ENCODE measurements around the gene CSMD2. TPM values are rescaled to one million over a fixed set of nuclear protein-coding genes. Genes with fewer than 3 reads are reported as not detected.
A peak's percentile ranks its signal among the peaks of the same experiment; 100 is the strongest.

CSMD2 gene
- polyA plus RNA-seq, 4 donors = under 0.01 to 0.54 (median 0.09) TPM

GRCh38 chr1:34128186-34128889, 36.7 kb downstream of the CSMD2 start:
- Histone ChIP-seq H3K27me3 (ENCODE audit: control insufficient read depth in 3 of 3, insufficient read depth in 3 of 3, low read length in 3 of 3) (peaks cover 0 to 2% (median 0%) of the 10 kb centered on the region in 3 donors), H3K9me3 (ENCODE audit: control insufficient read depth in 2 of 2, insufficient read depth in 1 of 2, low read depth in 1 of 2, low read length in 1 of 2) (no peaks in the 10 kb centered on the region), H3K36me3 (ENCODE audit: control insufficient read depth in 3 of 3, insufficient read depth in 2 of 3, low read depth in 1 of 3, low read length in 3 of 3) (no peaks in the 10 kb centered on the region), H3K27ac (ENCODE audit: low read depth in 1 of 3, low read length in 2 of 3) (no peak overlapping the region), H3K4me3 (ENCODE audit: low read depth in 1 of 3, low read length in 3 of 3) (no peak overlapping the region), H3K4me1 (ENCODE audit: control insufficient read depth in 3 of 3, insufficient read depth in 2 of 3, low read depth in 1 of 3, low read length in 2 of 3) (no peaks in the 10 kb centered on the region)
- WGBS, 3 donors = 81 to 88% (median 83%) methylated on average over 13 of the region's 13 CpGs
- FAIRE-seq = no peak
- DNase-seq = no peak

GRCh38 chr1:34127006-34128000, 37.7 kb downstream of the CSMD2 start:
- DNase-seq (no peak), FAIRE-seq (no peak)
- 72 to 76% (median 74%) methylated on average over 15 of the region's 15 CpGs for WGBS, 3 donors
- H3K36me3 ChIP-seq (ENCODE audit: control insufficient read depth in 3 of 3, insufficient read depth in 2 of 3, low read depth in 1 of 3, low read length in 3 of 3) = no peaks in the 10 kb centered on the region
- no peaks in the 10 kb centered on the region for H3K9me3 ChIP-seq (ENCODE audit: control insufficient read depth in 2 of 2, insufficient read depth in 1 of 2, low read depth in 1 of 2, low read length in 1 of 2)
- H3K27me3 ChIP-seq (ENCODE audit: control insufficient read depth in 3 of 3, insufficient read depth in 3 of 3, low read length in 3 of 3) = peaks cover 0 to 2% (median 0%) of the 10 kb centered on the region in 3 donors
- H3K27ac ChIP-seq (ENCODE audit: low read depth in 1 of 3, low read length in 2 of 3) = no peak overlapping the region
- H3K4me3 ChIP-seq (ENCODE audit: low read depth in 1 of 3, low read length in 3 of 3) = no peak overlapping the region
- H3K4me1 ChIP-seq (ENCODE audit: control insufficient read depth in 3 of 3, insufficient read depth in 2 of 3, low read depth in 1 of 3, low read length in 2 of 3) = no peaks in the 10 kb centered on the region

GRCh38 chr1:34126486-34126885, 38.5 kb downstream of the CSMD2 start:
- no peak overlapping the region for H3K4me3 ChIP-seq (ENCODE audit: low read depth in 1 of 3, low read length in 3 of 3)
- H3K9me3 ChIP-seq (ENCODE audit: control insufficient read depth in 2 of 2, insufficient read depth in 1 of 2, low read depth in 1 of 2, low read length in 1 of 2) = no peaks in the 10 kb centered on the region
- no peaks in the 10 kb centered on the region for H3K36me3 ChIP-seq (ENCODE audit: control insufficient read depth in 3 of 3, insufficient read depth in 2 of 3, low read depth in 1 of 3, low read length in 3 of 3)
- H3K27ac ChIP-seq (ENCODE audit: low read depth in 1 of 3, low read length in 2 of 3) = no peak overlapping the region
- H3K4me1 ChIP-seq (ENCODE audit: control insufficient read depth in 3 of 3, insufficient read depth in 2 of 3, low read depth in 1 of 3, low read length in 2 of 3) = no peaks in the 10 kb centered on the region
- peaks cover 0 to 2% (median 0%) of the 10 kb centered on the region in 3 donors for H3K27me3 ChIP-seq (ENCODE audit: control insufficient read depth in 3 of 3, insufficient read depth in 3 of 3, low read length in 3 of 3)
- FAIRE-seq (no peak), DNase-seq (no peak)
- WGBS, 3 donors = 50 to 67% (median 66%) methylated on average over 6 of the region's 6 CpGs

GRCh38 chr1:34125721-34126380, 39.2 kb downstream of the CSMD2 start:
- 75 to 80% (median 79%) methylated on average over 5 of the region's 5 CpGs for WGBS, 3 donors

GRCh38 chr1:34122080-34122932, 42.7 kb downstream of the CSMD2 start:
- Histone ChIP-seq H3K4me3 (ENCODE audit: low read depth in 1 of 3, low read length in 3 of 3) (no peak overlapping the region), H3K36me3 (ENCODE audit: control insufficient read depth in 3 of 3, insufficient read depth in 2 of 3, low read depth in 1 of 3, low read length in 3 of 3) (no peaks in the 10 kb centered on the region), H3K27ac (ENCODE audit: low read depth in 1 of 3, low read length in 2 of 3) (no peak overlapping the region), H3K4me1 (ENCODE audit: control insufficient read depth in 3 of 3, insufficient read depth in 2 of 3, low read depth in 1 of 3, low read length in 2 of 3) (no peaks in the 10 kb centered on the region), H3K27me3 (ENCODE audit: control insufficient read depth in 3 of 3, insufficient read depth in 3 of 3, low read length in 3 of 3) (peaks cover 0 to 2% (median 0%) of the 10 kb centered on the region in 3 donors), H3K9me3 (ENCODE audit: control insufficient read depth in 2 of 2, insufficient read depth in 1 of 2, low read depth in 1 of 2, low read length in 1 of 2) (no peaks in the 10 kb centered on the region)
- DNase-seq (no peak), FAIRE-seq (no peak)
- WGBS, 3 donors = 74 to 84% (median 79%) methylated on average over 10 of the region's 10 CpGs

More at GRCh38 chr1:34125721-34126380, 39.2 kb downstream of the CSMD2 start:
- DNase-seq (no peak), FAIRE-seq (no peak)
- peaks cover 0 to 2% (median 0%) of the 10 kb centered on the region in 3 donors for H3K27me3 ChIP-seq (ENCODE audit: control insufficient read depth in 3 of 3, insufficient read depth in 3 of 3, low read length in 3 of 3)
- no peaks in the 10 kb centered on the region for H3K9me3 ChIP-seq (ENCODE audit: control insufficient read depth in 2 of 2, insufficient read depth in 1 of 2, low read depth in 1 of 2, low read length in 1 of 2)
- no peaks in the 10 kb centered on the region for H3K4me1 ChIP-seq (ENCODE audit: control insufficient read depth in 3 of 3, insufficient read depth in 2 of 3, low read depth in 1 of 3, low read length in 2 of 3)
- H3K36me3 ChIP-seq (ENCODE audit: control insufficient read depth in 3 of 3, insufficient read depth in 2 of 3, low read depth in 1 of 3, low read length in 3 of 3) = no peaks in the 10 kb centered on the region
- no peak overlapping the region for H3K27ac ChIP-seq (ENCODE audit: low read depth in 1 of 3, low read length in 2 of 3)
- no peak overlapping the region for H3K4me3 ChIP-seq (ENCODE audit: low read depth in 1 of 3, low read length in 3 of 3)

GRCh38 chr1:34115233-34115632, 49.8 kb downstream of the CSMD2 start:
- Histone ChIP-seq H3K9me3 (ENCODE audit: control insufficient read depth in 2 of 2, insufficient read depth in 1 of 2, low read depth in 1 of 2, low read length in 1 of 2) (peaks cover 0 to 4% of the 10 kb centered on the region in 2 donors), H3K27me3 (ENCODE audit: control insufficient read depth in 3 of 3, insufficient read depth in 3 of 3, low read length in 3 of 3) (no peaks in the 10 kb centered on the region), H3K36me3 (ENCODE audit: control insufficient read depth in 3 of 3, insufficient read depth in 2 of 3, low read depth in 1 of 3, low read length in 3 of 3) (no peaks in the 10 kb centered on the region), H3K4me1 (ENCODE audit: control insufficient read depth in 3 of 3, insufficient read depth in 2 of 3, low read depth in 1 of 3, low read length in 2 of 3) (no peaks in the 10 kb centered on the region), H3K4me3 (ENCODE audit: low read depth in 1 of 3, low read length in 3 of 3) (no peak overlapping the region), H3K27ac (ENCODE audit: low read depth in 1 of 3, low read length in 2 of 3) (no peak overlapping the region)
- DNase-seq = no peak
- no peak for FAIRE-seq
- 92 to 95% (median 93%) methylated on average over 1 of the region's 1 CpG for WGBS, 3 donors

GRCh38 chr1:34113887-34114286, 51.1 kb downstream of the CSMD2 start:
- no peaks in the 10 kb centered on the region for H3K27me3 ChIP-seq (ENCODE audit: control insufficient read depth in 3 of 3, insufficient read depth in 3 of 3, low read length in 3 of 3)
- H3K4me3 ChIP-seq (ENCODE audit: low read depth in 1 of 3, low read length in 3 of 3) = no peak overlapping the region
- H3K27ac ChIP-seq (ENCODE audit: low read depth in 1 of 3, low read length in 2 of 3) = no peak overlapping the region
- H3K9me3 ChIP-seq (ENCODE audit: control insufficient read depth in 2 of 2, insufficient read depth in 1 of 2, low read depth in 1 of 2, low read length in 1 of 2) = peaks cover 0 to 4% of the 10 kb centered on the region in 2 donors
- no peaks in the 10 kb centered on the region for H3K4me1 ChIP-seq (ENCODE audit: control insufficient read depth in 3 of 3, insufficient read depth in 2 of 3, low read depth in 1 of 3, low read length in 2 of 3)
- no peak for FAIRE-seq
- H3K36me3 ChIP-seq (ENCODE audit: control insufficient read depth in 3 of 3, insufficient read depth in 2 of 3, low read depth in 1 of 3, low read length in 3 of 3) = no peaks in the 10 kb centered on the region
- DNase-seq = peak in 1 of 2 donors; percentile 12
- WGBS, 3 donors = 46 to 61% (median 50%) methylated on average over 1 of the region's 1 CpG
